Mesenchymal stem cell (in vitro differentiated cells and primary cell): ENCODE results near the gene LSM10.

ENCODE experiments used
- DNase-seq: peaks from one replicate; pipeline ENCODE4 v3.0.0-alpha.2; 2013
- H2AFZ ChIP-seq: one replicate; pipeline ENCODE4 v1.6.1; 2013; ENCODE audit warnings: low read depth, mild to moderate bottlenecking, control low read depth, inconsistent platforms, low read length, moderate library complexity
- H2AK5ac ChIP-seq: 2 replicates; pipeline ENCODE4 v1.6.1; 2013; ENCODE audit warnings: low read length, moderate library complexity, mild to moderate bottlenecking, inconsistent platforms; ENCODE audit not compliant: severe bottlenecking
- H2BK120ac ChIP-seq: one replicate; pipeline ENCODE4 v1.6.1; 2013; ENCODE audit warnings: low read depth, mild to moderate bottlenecking, inconsistent platforms, low read length, moderate library complexity
- H2BK12ac ChIP-seq, 2 experiments: one replicate each; pipeline ENCODE4 v1.6.1; 2013; ENCODE audit warnings: inconsistent platforms in 2 of 2, low read length in 2 of 2, mild to moderate bottlenecking in 2 of 2, moderate library complexity in 2 of 2, control low read depth in 1 of 2
- H2BK15ac ChIP-seq: one replicate; pipeline ENCODE4 v1.6.1; 2013; ENCODE audit warnings: mild to moderate bottlenecking, low read depth, inconsistent platforms; ENCODE audit not compliant: poor library complexity, severe bottlenecking
- H2BK5ac ChIP-seq: 2 replicates; pipeline ENCODE4 v1.6.1; 2013; ENCODE audit warnings: low read depth, mild to moderate bottlenecking, low read length, control low read depth, inconsistent platforms; ENCODE audit not compliant: poor library complexity, severe bottlenecking
- H3K14ac ChIP-seq, 2 experiments: one replicate each; pipeline ENCODE4 v1.6.1; 2013; ENCODE audit warnings: inconsistent platforms in 2 of 2, low read length in 2 of 2, control low read depth in 1 of 2, mild to moderate bottlenecking in 1 of 2, moderate library complexity in 1 of 2
- H3K18ac ChIP-seq, 2 experiments: one replicate each; pipeline ENCODE4 v1.6.1; 2013; ENCODE audit warnings: inconsistent platforms in 2 of 2, low read length in 2 of 2, control low read depth in 1 of 2, low read depth in 1 of 2, mild to moderate bottlenecking in 1 of 2
- H3K23ac ChIP-seq, 2 experiments: one replicate each; pipeline ENCODE4 v1.6.1; 2013; ENCODE audit warnings: inconsistent platforms in 2 of 2, low read length in 2 of 2, mild to moderate bottlenecking in 2 of 2, moderate library complexity in 2 of 2, control low read depth in 1 of 2
- H3K27ac ChIP-seq: 2 replicates; pipeline ENCODE4 v1.5.1; 2013; ENCODE audit warnings: mild to moderate bottlenecking, moderate library complexity, low read length, control low read depth, inconsistent platforms; ENCODE audit not compliant: poor library complexity, severe bottlenecking
- H3K27me3 ChIP-seq, 2 experiments: 2 replicates each; pipeline versions ENCODE4 v1.6.1 to v1.7.0; 2013; ENCODE audit warnings: low read length in 2 of 2, mild to moderate bottlenecking in 2 of 2, moderate library complexity in 2 of 2, control low read depth in 1 of 2, inconsistent platforms in 1 of 2; ENCODE audit not compliant: control insufficient read depth in 1 of 2, insufficient read depth in 1 of 2
- H3K36me3 ChIP-seq, 2 experiments: 2 replicates each; pipeline versions ENCODE4 v1.6.1 to v1.7.0; 2013; ENCODE audit warnings: low read length in 2 of 2, control low read depth in 1 of 2, inconsistent platforms in 1 of 2, low read depth in 1 of 2, mild to moderate bottlenecking in 1 of 2; ENCODE audit not compliant: insufficient read depth in 2 of 2, control insufficient read depth in 1 of 2
- H3K4ac ChIP-seq, 2 experiments: one replicate each; pipeline ENCODE4 v1.6.1; 2013; ENCODE audit warnings: inconsistent platforms in 2 of 2, low read length in 2 of 2, mild to moderate bottlenecking in 2 of 2, moderate library complexity in 2 of 2, control low read depth in 1 of 2, low read depth in 1 of 2
- H3K4me1 ChIP-seq: 2 replicates; pipeline ENCODE4 v1.6.1; 2013; ENCODE audit warnings: low read depth, low read length, control low read depth; ENCODE audit not compliant: control insufficient read depth, insufficient read depth
- H3K4me2 ChIP-seq: 2 replicates; pipeline ENCODE4 v1.6.1; 2013; ENCODE audit warnings: low read length, mild to moderate bottlenecking, inconsistent platforms; ENCODE audit not compliant: poor library complexity, severe bottlenecking
- H3K4me3 ChIP-seq, 2 experiments: 2 replicates each; pipeline versions ENCODE4 v1.5.1 to v1.7.0; 2013; ENCODE audit warnings: low read length in 2 of 2, mild to moderate bottlenecking in 2 of 2, control low read depth in 1 of 2, low read depth in 1 of 2; ENCODE audit not compliant: insufficient read depth in 1 of 2
- H3K79me1 ChIP-seq: replicated peaks from 2 replicates; pipeline ENCODE4 v1.6.1; 2013; ENCODE audit warnings: mild to moderate bottlenecking, control low read depth, low read length, inconsistent platforms; ENCODE audit not compliant: poor library complexity, severe bottlenecking
- H3K9ac ChIP-seq: 2 replicates; pipeline ENCODE4 v1.7.0; 2013; ENCODE audit warnings: mild to moderate bottlenecking, low read length, moderate library complexity
- H3K9me3 ChIP-seq: 2 replicates; pipeline ENCODE4 v1.7.0; 2013; ENCODE audit warnings: mild to moderate bottlenecking, low read length; ENCODE audit not compliant: control insufficient read depth
- H4K8ac ChIP-seq: one replicate; pipeline ENCODE4 v1.6.1; 2013; ENCODE audit warnings: inconsistent platforms, mild to moderate bottlenecking, low read length, moderate library complexity
- H4K91ac ChIP-seq: one replicate; pipeline ENCODE4 v1.6.1; 2013; ENCODE audit warnings: mild to moderate bottlenecking, low read length, inconsistent platforms
- WGBS: methylation state at CpG from one replicate; pipeline ENCODE4 v1.1.7; 2013; ENCODE audit warnings: mixed read lengths; 5-methylcytosine and 5-hydroxymethylcytosine counted together

LSM10 gene

DNA sequence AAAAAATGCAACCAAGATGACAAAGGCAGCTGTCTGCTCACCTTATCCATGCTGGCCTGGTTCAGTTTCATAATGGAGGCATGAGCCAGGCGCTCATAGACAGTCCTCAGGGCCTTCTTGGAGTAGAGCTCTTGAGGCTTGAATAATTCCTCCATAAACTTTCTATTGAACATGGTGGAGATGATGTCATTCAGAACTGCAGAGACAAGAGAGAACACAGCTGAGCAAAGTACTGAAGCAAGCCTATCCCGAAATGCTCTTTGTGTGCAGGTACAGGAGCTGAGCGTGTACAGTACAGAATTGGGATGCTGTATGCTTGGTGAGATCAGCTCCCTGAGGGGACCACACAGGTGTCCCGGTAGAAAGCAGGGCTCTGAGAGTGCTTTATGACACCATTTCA lies 41.0 kb upstream of the LSM10 start:
- peaks cover 1% of the 10 kb centered on the region for H3K79me1 ChIP-seq
- no peak for DNase-seq
- no peak overlapping the region for H4K8ac ChIP-seq
- H4K91ac ChIP-seq: no peak overlapping the region
- peaks cover 4% of the 10 kb centered on the region for H3K4me1 ChIP-seq
- H2BK12ac ChIP-seq: no peak overlapping the region
- H3K4me3 ChIP-seq: no peak overlapping the region
- WGBS: 98% methylated on average over 3 of the region's 4 CpGs
- H3K14ac ChIP-seq: no peak overlapping the region
- no peak overlapping the region for H2AFZ ChIP-seq
- no peak overlapping the region for H2BK15ac ChIP-seq
- H3K27ac ChIP-seq: no peak overlapping the region
- H3K18ac ChIP-seq: no peak overlapping the region
- H3K9ac ChIP-seq: no peak overlapping the region
- H2BK5ac ChIP-seq: no peak overlapping the region
- no peak overlapping the region for H3K23ac ChIP-seq
- H3K9me3 ChIP-seq: no peaks in the 10 kb centered on the region
- no peaks in the 10 kb centered on the region for H3K27me3 ChIP-seq
- peak overlapping the region; percentile 78 for H2AK5ac ChIP-seq
- no peak overlapping the region for H2BK120ac ChIP-seq
- peaks cover 0 to 26% of the 10 kb centered on the region in 2 experiments for H3K36me3 ChIP-seq
- H3K4ac ChIP-seq: no peak overlapping the region
- no peak overlapping the region for H3K4me2 ChIP-seq

DNA sequence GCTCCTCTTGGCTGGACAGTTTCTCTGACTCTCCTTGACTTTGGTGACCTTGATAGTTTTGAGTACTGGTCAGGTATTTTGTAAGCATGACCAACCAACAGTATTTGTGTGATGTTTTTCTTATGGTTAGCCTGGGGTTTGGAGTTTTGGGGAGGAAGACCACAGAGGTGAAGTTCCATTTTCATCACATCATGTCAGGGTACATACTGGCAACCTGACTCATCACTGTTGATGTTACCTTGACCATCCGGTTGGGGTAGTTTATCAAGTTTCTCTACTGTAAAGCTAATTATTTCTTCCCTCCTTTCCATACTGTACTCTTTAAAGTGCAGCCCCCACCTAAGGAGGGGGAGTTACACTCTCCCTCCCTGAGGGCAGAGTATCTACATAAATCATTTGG lies 39.1 kb upstream of the LSM10 start:
- Histone ChIP-seq H3K14ac (no peak overlapping the region), H3K9me3 (no peaks in the 10 kb centered on the region), H3K79me1 (peaks cover 1% of the 10 kb centered on the region), H3K23ac (no peak overlapping the region), H3K4ac (no peak overlapping the region), H2BK5ac (no peak overlapping the region), H3K27ac (peak overlapping the region; percentile 64), H2AFZ (no peak overlapping the region), H4K91ac (no peak overlapping the region), H3K36me3 (peaks cover 1 to 40% of the 10 kb centered on the region in 2 experiments), H4K8ac (no peak overlapping the region), H2AK5ac (no peak overlapping the region), H3K4me2 (no peak overlapping the region), H3K27me3 (no peaks in the 10 kb centered on the region), H3K9ac (no peak overlapping the region), H3K4me1 (peaks cover 11% of the 10 kb centered on the region), H2BK12ac (no peak overlapping the region), H2BK120ac (no peak overlapping the region), H2BK15ac (no peak overlapping the region), H3K18ac (no peak overlapping the region), H3K4me3 (no peak overlapping the region)
- DNase-seq: peak; percentile 18
- 100% methylated on average over 1 of the region's 1 CpG for whole genome bisulfite sequencing

DNA sequence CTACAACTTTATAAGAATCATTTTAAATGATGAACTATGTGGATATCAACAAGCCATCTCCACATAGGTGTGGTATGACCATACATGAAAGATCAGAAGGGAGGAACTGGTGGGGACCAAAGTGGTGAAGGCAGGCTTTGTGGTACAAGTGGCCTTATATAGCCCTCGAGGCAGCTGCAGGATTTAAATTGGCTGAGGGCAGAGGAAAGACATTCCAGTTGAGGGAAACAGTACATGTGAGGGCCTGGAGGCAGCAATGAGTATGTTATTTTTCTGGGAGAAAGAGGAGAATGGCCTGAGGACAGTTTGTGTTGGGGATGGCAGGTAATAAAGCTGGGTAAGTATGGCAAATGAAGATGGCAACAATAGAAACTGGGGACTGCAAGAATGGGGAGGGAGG lies 35.4 kb upstream of the LSM10 start:
- Histone ChIP-seq H3K27ac (peak overlapping the region; percentile 43), H3K18ac (no peak overlapping the region), H4K91ac (no peak overlapping the region), H3K4me1 (peaks cover 11% of the 10 kb centered on the region), H2BK5ac (no peak overlapping the region), H3K4me3 (no peak overlapping the region), H2AFZ (no peak overlapping the region), H2AK5ac (peak overlapping the region; percentile 82), H3K27me3 (no peaks in the 10 kb centered on the region), H3K9ac (no peak overlapping the region), H3K4ac (no peak overlapping the region), H2BK15ac (no peak overlapping the region), H3K4me2 (no peak overlapping the region), H4K8ac (no peak overlapping the region), H3K79me1 (peaks cover 1% of the 10 kb centered on the region), H3K9me3 (no peaks in the 10 kb centered on the region), H3K23ac (no peak overlapping the region), H2BK12ac (no peak overlapping the region), H3K14ac (no peak overlapping the region), H2BK120ac (no peak overlapping the region), H3K36me3 (peaks cover 9 to 49% of the 10 kb centered on the region in 2 experiments)
- 83% methylated on average over 1 of the region's 1 CpG for WGBS
- no peak for DNase-seq

- no peak for DNase-seq
- Histone ChIP-seq H3K14ac (no peak overlapping the region), H2AFZ (no peak overlapping the region), H2BK12ac (no peak overlapping the region), H3K79me1 (peaks cover under 1% of the 10 kb centered on the region), H3K23ac (no peak overlapping the region), H3K4me2 (peak overlapping the region; percentile 53), H2BK120ac (no peak overlapping the region), H3K4me3 (no peak overlapping the region), H4K8ac (no peak overlapping the region), H3K36me3 (peaks cover 9 to 47% of the 10 kb centered on the region in 2 experiments), H2AK5ac (no peak overlapping the region), H2BK5ac (no peak overlapping the region), H3K27me3 (no peaks in the 10 kb centered on the region), H3K4me1 (peaks cover 11% of the 10 kb centered on the region), H2BK15ac (no peak overlapping the region), H3K18ac (no peak overlapping the region), H3K4ac (no peak overlapping the region), H3K9me3 (no peaks in the 10 kb centered on the region), H3K9ac (no peak overlapping the region), H4K91ac (no peak overlapping the region), H3K27ac (peak overlapping the region; percentile 43)
- WGBS: 100% methylated on average over 3 of the region's 4 CpGs
Observed at GRCh38 chr1:36432616-36433015, 34.9 kb upstream of the LSM10 start.
